GM12873 (cell line): ENCODE data around the gene SPNS2.

Experiments used
- TF ChIP-seq, protein P1 (sequence below): IDR thresholded peaks from 2 replicates; pipeline ENCODE4 v1.5.1; 2012; ENCODE audit warnings: low read depth, mild to moderate bottlenecking, moderate library complexity, low read length, control low read depth; ENCODE audit not compliant: insufficient read depth; ENCODE audit errors: missing control alignments

Gene SPNS2

DNA sequence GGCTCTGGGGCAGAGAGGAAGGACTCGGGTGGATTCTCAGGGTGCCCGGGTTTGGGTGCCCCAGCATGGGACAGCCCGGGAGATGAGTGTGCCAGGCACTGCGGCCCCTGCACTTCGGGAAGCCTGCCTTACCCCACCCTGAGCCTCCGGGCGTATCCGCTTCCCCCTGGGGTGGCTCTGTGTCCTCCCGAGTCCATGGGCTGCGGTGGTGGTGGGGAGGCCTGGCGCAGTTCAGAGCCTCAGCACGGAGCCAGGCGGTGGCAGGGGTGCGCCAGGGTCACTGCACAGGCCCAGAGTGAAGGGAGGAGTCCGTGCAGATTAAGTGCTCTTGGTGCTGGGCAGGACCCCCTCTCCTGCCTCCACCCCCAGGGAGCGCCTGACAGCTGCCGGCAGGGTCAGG lies 35.8 kb downstream of the SPNS2 start:
- TF ChIP-seq, protein P1, sequence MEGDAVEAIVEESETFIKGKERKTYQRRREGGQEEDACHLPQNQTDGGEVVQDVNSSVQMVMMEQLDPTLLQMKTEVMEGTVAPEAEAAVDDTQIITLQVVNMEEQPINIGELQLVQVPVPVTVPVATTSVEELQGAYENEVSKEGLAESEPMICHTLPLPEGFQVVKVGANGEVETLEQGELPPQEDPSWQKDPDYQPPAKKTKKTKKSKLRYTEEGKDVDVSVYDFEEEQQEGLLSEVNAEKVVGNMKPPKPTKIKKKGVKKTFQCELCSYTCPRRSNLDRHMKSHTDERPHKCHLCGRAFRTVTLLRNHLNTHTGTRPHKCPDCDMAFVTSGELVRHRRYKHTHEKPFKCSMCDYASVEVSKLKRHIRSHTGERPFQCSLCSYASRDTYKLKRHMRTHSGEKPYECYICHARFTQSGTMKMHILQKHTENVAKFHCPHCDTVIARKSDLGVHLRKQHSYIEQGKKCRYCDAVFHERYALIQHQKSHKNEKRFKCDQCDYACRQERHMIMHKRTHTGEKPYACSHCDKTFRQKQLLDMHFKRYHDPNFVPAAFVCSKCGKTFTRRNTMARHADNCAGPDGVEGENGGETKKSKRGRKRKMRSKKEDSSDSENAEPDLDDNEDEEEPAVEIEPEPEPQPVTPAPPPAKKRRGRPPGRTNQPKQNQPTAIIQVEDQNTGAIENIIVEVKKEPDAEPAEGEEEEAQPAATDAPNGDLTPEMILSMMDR: no peak

DNA sequence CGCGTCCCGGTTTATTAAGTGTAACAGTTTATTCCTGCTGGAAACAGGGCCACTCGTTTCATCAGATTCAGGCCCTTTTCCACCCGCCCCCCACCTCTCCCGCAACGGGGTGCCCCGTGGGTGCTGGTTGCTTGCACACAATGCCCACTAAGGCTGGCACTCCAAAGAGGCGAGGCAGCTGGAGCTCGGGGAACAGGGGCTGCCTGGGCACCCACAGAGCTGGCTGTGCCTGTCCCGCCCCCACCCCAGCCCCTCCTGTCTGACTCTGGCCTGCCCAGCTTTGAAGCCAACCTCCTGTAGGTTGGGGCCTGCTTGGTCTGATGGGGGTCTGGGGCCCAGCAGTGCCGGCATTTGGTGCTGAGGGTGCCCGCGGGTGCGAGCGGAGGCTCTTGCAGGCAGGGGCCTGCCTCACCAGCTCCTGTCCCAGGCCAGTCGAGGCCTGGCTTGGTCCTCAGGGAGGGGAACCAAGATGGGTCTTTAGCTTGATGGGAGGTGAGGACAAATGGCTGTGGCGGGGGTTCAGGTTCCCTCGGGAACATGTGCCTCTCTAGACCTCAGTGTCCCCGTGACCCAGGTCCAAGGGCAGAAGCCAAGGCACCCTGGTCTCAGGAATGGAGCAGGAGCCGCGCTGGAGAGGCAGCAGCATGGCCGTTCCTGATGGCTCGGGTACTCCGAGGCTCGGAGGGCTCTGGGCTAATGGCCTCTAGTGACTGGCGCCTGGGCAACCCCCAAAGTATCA lies 36.4 kb downstream of the SPNS2 start:
- TF ChIP-seq, protein P1: no peak

DNA sequence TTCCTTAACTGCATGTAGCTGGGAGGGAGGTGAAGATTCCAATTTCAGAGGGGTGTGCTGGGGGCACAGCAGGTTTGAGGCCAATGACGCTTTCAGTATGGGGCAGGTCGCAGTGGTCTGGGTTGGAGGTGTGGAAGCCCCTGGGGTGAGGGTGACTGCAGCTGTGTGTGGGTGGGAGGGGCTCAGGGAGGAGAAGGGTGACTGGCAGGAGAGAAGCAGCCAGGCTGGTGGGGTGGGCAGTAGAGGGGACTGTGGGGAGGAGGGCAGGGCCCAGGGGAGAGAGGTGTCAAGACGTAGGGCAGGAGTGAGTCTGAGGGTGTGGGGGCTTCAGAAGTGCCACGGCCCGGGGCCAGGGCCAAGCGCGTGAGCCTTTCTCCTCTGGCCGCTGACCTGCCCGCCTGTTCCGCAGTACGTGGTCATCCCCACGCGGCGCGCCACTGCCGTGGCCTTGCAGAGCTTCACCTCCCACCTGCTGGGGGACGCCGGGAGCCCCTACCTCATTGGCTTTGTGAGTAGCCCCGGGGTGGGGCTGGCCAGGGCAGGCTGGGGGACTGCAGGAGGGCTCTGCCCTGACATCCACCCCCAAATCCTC lies 37.1 kb downstream of the SPNS2 start:
- TF ChIP-seq, protein P1: no peak

DNA sequence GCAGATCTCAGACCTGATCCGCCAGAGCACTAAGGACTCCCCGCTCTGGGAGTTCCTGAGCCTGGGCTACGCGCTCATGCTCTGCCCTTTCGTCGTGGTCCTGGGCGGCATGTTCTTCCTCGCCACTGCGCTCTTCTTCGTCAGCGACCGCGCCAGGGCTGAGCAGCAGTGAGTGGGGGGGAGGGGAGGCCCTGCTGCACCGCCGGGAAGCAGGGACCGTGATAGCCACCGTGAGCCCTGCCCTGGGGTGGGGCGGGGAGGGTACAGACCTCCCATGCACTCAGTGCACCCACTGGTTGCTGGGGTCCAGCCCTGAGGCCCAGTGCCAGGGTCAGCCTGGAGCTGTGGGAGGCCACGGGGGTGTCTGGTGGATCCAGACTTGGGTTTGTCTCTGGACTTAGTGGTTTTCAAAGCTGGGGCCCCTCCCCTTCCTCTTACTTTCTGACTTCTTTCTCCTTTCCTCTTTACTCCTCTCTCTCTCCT lies 37.6 kb downstream of the SPNS2 start:
- TF ChIP-seq, protein P1: no peak

DNA sequence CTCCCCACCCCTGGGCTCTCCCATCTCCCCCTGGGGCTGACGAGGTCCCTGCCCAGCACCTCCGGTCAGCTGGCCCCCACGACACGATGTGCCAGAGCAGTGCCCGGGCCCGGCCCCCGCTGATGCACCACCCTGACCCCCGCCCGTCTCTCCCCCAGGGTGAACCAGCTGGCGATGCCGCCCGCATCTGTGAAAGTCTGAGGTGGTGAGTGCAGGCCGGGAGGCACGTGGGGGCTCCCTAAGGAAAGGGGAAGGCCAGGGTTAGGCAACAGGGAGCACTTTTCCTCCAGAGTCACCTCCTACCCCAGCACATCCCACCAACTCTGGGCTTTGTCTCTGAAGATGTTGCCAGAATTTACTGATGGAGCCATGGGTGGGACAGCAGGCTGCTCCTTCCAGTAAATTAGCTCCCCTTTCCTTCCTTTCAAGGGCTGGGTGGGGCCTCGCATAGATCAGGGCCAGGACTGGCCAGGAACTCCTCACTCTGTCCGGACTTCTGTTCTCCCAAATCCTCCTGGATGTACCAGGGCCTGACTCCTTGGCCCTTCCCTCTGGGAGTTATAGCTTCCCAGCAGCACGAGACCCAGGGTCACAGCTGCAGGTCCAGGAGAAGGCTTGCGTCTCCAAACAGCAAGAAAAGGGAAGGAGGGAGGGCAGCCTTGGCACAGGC lies 38.2 kb downstream of the SPNS2 start:
- TF ChIP-seq, protein P1: no peak

DNA sequence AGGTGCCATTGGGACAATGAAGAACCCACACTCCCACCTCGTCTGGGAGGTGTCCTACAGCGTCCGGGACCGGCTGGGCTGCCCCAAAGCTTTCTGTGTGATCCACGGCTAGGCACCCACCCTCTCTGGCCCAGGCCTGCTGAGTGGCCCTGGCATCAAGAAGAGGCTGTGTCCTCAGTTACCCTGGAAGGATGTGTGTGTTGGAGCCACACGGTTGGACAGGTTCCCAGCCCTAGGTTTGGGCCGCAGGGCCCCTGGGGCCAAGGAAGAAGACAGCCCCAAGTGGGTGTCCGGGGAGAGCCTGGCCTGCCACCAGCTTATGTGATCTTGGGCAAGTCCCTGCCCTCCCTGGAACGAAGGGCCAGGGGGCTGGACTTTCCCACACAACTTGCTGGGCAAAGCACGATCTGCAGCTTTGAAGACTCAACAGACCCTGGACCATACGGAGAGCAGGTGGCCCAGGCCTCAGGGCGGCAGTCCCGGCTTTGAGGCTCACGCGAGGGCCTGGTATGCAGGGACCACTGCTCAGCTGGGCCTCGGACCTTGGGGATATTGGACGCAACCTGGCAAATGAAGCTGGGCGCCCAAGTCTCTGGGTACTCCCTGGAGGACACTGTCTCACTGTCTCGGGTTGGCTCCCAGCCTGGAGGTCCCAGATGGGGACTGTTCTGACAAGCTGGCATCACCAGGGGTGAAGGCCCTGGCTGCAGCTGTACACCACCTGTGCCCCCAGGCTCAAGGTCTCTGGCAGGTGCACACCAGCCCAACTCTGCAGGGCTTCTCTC lies 39.0 kb downstream of the SPNS2 start:
- TF ChIP-seq, protein P1: no peak
